Measurements from ENCODE around the gene CPSF4L. TPM values are rescaled to one million over a fixed set of nuclear protein-coding genes. Genes with fewer than 3 reads are reported as not detected.

The CPSF4L gene, protein sequence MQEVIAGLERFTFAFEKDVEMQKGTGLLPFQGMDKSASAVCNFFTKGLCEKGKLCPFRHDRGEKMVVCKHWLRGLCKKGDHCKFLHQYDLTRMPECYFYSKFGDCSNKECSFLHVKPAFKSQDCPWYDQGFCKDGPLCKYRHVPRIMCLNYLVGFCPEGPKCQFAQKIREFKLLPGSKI
- 0.13 TPM in 1 of 2 replicates, not detected in the other for total RNA-seq

DNA sequence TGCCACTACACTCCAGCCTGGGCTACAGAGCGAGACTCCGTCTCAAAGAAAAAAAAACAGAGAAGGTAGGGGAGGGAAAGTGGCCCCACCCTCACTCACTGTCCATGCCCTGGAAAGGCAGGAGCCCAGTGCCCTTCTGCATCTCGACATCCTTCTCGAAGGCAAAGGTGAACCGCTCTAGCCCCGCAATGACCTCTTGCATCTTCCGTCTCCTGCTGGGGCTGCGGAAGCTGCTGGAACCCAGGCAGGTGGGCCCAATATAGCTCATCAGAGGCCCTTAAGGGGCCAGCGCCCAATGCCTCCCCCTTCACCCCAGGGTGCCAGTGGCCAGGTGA, at the start of gene CPSF4L:
Gene CPSF4L (minus strand): TSS at position 264 of the 335 bp plus-strand sequence. CDS start 62 bp downstream, at position 202.

Other genes starting within 250 kb of the CPSF4L start
- gene SLC39A11, start 169.2 kb downstream of the CPSF4L start, total RNA-seq: 24.0 and 32.4 TPM in 2 replicates
- gene SSTR2, start 96.9 kb downstream of the CPSF4L start, total RNA-seq: under 0.01 and 0.33 TPM in 2 replicates
- 27.0 and 32.7 TPM in 2 replicates for gene COG1, start 68.8 kb downstream of the CPSF4L start, total RNA-seq
- 36.4 and 40.6 TPM in 2 replicates for gene CDC42EP4, start 50.1 kb upstream of the CPSF4L start, total RNA-seq